Measurements from ENCODE around the gene KLC1. TPM values are rescaled to one million over a fixed set of nuclear protein-coding genes. Genes with fewer than 3 reads are reported as not detected.

KLC1 gene
- total and polyA plus RNA-seq, 4 donors = 22.9 to 131 (median 46.0) TPM

- Histone ChIP-seq H3K9ac (ENCODE audit: low read depth in 1 of 2, low read length in 2 of 2) (no peak overlapping the region), H3K27me3 (ENCODE audit: control insufficient read depth in 4 of 4, insufficient read depth in 4 of 4, low read length in 3 of 4) (no peaks in the 10 kb centered on the region), H3K4me3 (ENCODE audit: low read depth in 1 of 3, low read length in 3 of 3) (no peak overlapping the region), H3K36me3 (ENCODE audit: control insufficient read depth in 4 of 4, insufficient read depth in 3 of 4, low read depth in 1 of 4, low read length in 3 of 4) (no peaks in the 10 kb centered on the region), H3K4me1 (ENCODE audit: control insufficient read depth in 4 of 4, insufficient read depth in 4 of 4, low read length in 3 of 4) (peaks cover 4 to 17% (median 15%) of the 10 kb centered on the region in 4 donors), H3K9me3 (ENCODE audit: control insufficient read depth in 4 of 4, low read length in 3 of 4) (no peaks in the 10 kb centered on the region), H3K27ac (ENCODE audit: low read depth in 1 of 2, low read length in 2 of 2) (peak overlapping the region in 1 of 2 donors; percentile 46)
- TF ChIP-seq GABPA (IDR thresholded peaks at IDR 0.05 in 1 of 2, conservative IDR thresholded peaks at IDR 0.05 in 1 of 2) = no peak
- no peak for TF ChIP-seq HNF4G (IDR thresholded peaks at IDR 0.05)
- TF ChIP-seq FOXA1 (IDR thresholded peaks at IDR 0.05) = no peak
- TF ChIP-seq RXRA (IDR thresholded peaks at IDR 0.05) = no peak
- no peak for TF ChIP-seq RAD21 (IDR thresholded peaks at IDR 0.05)
- no peak for TF ChIP-seq ZBTB33 (IDR thresholded peaks at IDR 0.05)
- no peak for TF ChIP-seq TAF1 (conservative IDR thresholded peaks at IDR 0.05)
- no peak for TF ChIP-seq JUND (IDR thresholded peaks at IDR 0.05)
- no peak for TF ChIP-seq EGR1 (IDR thresholded peaks at IDR 0.05; ENCODE audit: low read depth in 2 of 2)
- no peak for TF ChIP-seq HNF4A (conservative IDR thresholded peaks at IDR 0.05)
- no peak for TF ChIP-seq MAX (IDR thresholded peaks at IDR 0.05)
- no peak for TF ChIP-seq SP1 (IDR thresholded peaks at IDR 0.05)
- 67% methylated on average over 11 of the region's 11 CpGs for WGBS
- DNase-seq (ENCODE audit: low spot score) = no peak
These were observed 3.5 kb upstream of the KLC1 start for GRCh38 chr14:103625356-103626095.

GRCh38 chr14:103626146-103626850 lies 2.7 kb upstream of the KLC1 start:
- no peak for DNase-seq (ENCODE audit: low spot score)
- Histone ChIP-seq H3K4me3 (ENCODE audit: low read depth in 1 of 3, low read length in 3 of 3) (no peak overlapping the region), H3K36me3 (ENCODE audit: control insufficient read depth in 4 of 4, insufficient read depth in 3 of 4, low read depth in 1 of 4, low read length in 3 of 4) (no peaks in the 10 kb centered on the region), H3K27ac (ENCODE audit: low read depth in 1 of 2, low read length in 2 of 2) (no peak overlapping the region), H3K4me1 (ENCODE audit: control insufficient read depth in 4 of 4, insufficient read depth in 4 of 4, low read length in 3 of 4) (peaks cover 4 to 21% (median 18%) of the 10 kb centered on the region in 4 donors), H3K9me3 (ENCODE audit: control insufficient read depth in 4 of 4, low read length in 3 of 4) (no peaks in the 10 kb centered on the region), H3K9ac (ENCODE audit: low read depth in 1 of 2, low read length in 2 of 2) (no peak overlapping the region), H3K27me3 (ENCODE audit: control insufficient read depth in 4 of 4, insufficient read depth in 4 of 4, low read length in 3 of 4) (no peaks in the 10 kb centered on the region)
- TF ChIP-seq TAF1 (conservative IDR thresholded peaks at IDR 0.05) (no peak), REST (IDR thresholded peaks at IDR 0.05) (no peak), ZBTB33 (IDR thresholded peaks at IDR 0.05) (no peak), MAX (IDR thresholded peaks at IDR 0.05) (no peak), CTCF (IDR thresholded peaks at IDR 0.05; ENCODE audit: low read depth, low read length, missing input control) (no peak), GABPA (IDR thresholded peaks at IDR 0.05 in 1 of 2, conservative IDR thresholded peaks at IDR 0.05 in 1 of 2) (no peak), JUND (IDR thresholded peaks at IDR 0.05) (no peak), RXRA (IDR thresholded peaks at IDR 0.05) (no peak), YY1 (IDR thresholded peaks at IDR 0.05) (no peak)
- 85% methylated on average over 5 of the region's 5 CpGs for WGBS

All from liver (tissue), 9 donors.